SK-N-SH (cell line): ENCODE measurements around the gene MORC1. TPM values are rescaled to one million over a fixed set of nuclear protein-coding genes. Genes with fewer than 3 reads are reported as not detected.

Experiments used
- CTCF ChIA-PET: fragments of 300-600, 350-600 bp; formaldehyde crosslinking; extraction: SDS; loops from one replicate; lab custom pipeline; 2021; lab: Yijun Ruan, JAX
- POLR2A ChIA-PET: fragments of 350-600 bp; sonication (Branson Sonifier 250); formaldehyde crosslinking; extraction: SDS; loops from one replicate; lab custom pipeline; 2020; ENCODE audit warnings: antibody characterized with exemption, inconsistent platforms; lab: Yijun Ruan, JAX
- DNase-seq: peaks from one replicate; pipeline ENCODE4 v3.0.0; 2012
- H2AFZ ChIP-seq: fragments of 200-600 bp; sonication (generic); 2 replicates; pipeline ENCODE4 v1.8.1; 2016; ENCODE audit warnings: antibody characterized with exemption, mild to moderate bottlenecking, low read depth
- H3F3A ChIP-seq: fragments of 200-600 bp; sonication (generic); replicated peaks from 2 replicates; pipeline ENCODE3; 2016; ENCODE audit warnings: antibody characterized with exemption, mild to moderate bottlenecking; ENCODE audit not compliant: insufficient read depth
- H3K27ac ChIP-seq, 2 experiments: fragments of 200-500 bp in 1 of 2; fragments of 200-600 bp in 1 of 2; sonication (Bioruptor generic) in 1 of 2; sonication (generic), shearing (Covaris generic) in 1 of 2; 2 replicates each; pipeline versions ENCODE4 v1.5.1 to v1.6.1; 2014 to 2016; ENCODE audit warnings: low read depth in 2 of 2, inconsistent platforms in 1 of 2, low read length in 1 of 2, mild to moderate bottlenecking in 1 of 2, mixed read lengths in 1 of 2
- H3K27me3 ChIP-seq: fragments of 200-600 bp; sonication (generic), shearing (Covaris generic); 2 replicates; pipeline ENCODE4 v1.6.1; 2016; ENCODE audit warnings: mixed run types; ENCODE audit not compliant: insufficient read depth
- H3K36me3 ChIP-seq, 2 experiments: fragments of 200-500 bp in 1 of 2; fragments of 200-600 bp in 1 of 2; sonication (Bioruptor generic) in 1 of 2; sonication (generic) in 1 of 2; replicated peaks in 1 of 2; 2 replicates each; pipeline versions ENCODE3 to v1.5.1; 2014 to 2016; ENCODE audit warnings: low read length in 1 of 2, mild to moderate bottlenecking in 1 of 2; ENCODE audit not compliant: insufficient read depth in 2 of 2, control insufficient read depth in 1 of 2
- H3K4me1 ChIP-seq, 2 experiments: fragments of 200-500 bp in 1 of 2; fragments of 200-600 bp in 1 of 2; sonication (Bioruptor generic) in 1 of 2; sonication (generic), shearing (Covaris generic) in 1 of 2; 2 replicates each; pipeline versions ENCODE4 v1.5.1 to v1.6.1; 2014 to 2016; ENCODE audit warnings: low read depth in 1 of 2, low read length in 1 of 2, mixed run types in 1 of 2; ENCODE audit not compliant: insufficient read depth in 2 of 2, control insufficient read depth in 1 of 2
- H3K4me2 ChIP-seq: fragments of 200-600 bp; sonication (generic), shearing (Covaris generic); 2 replicates; pipeline ENCODE4 v1.6.1; 2017; ENCODE audit warnings: mixed run types
- H3K4me3 ChIP-seq, 2 experiments: fragments of 200-500 bp in 1 of 2; fragments of 200-600 bp in 1 of 2; sonication (Bioruptor generic) in 1 of 2; sonication (generic), shearing (Covaris generic) in 1 of 2; 2 replicates each; pipeline versions ENCODE4 v1.5.1 to v1.8.1; 2014 to 2016; ENCODE audit warnings: low read depth in 2 of 2, inconsistent platforms in 1 of 2, low read length in 1 of 2, mild to moderate bottlenecking in 1 of 2, mixed read lengths in 1 of 2, moderate library complexity in 1 of 2
- H3K79me2 ChIP-seq: fragments of 200-600 bp; sonication (generic); 2 replicates; pipeline ENCODE4 v1.8.1; 2017; ENCODE audit warnings: mild to moderate bottlenecking; ENCODE audit not compliant: insufficient read depth
- H3K9ac ChIP-seq: fragments of 200-600 bp; sonication (generic); 2 replicates; pipeline ENCODE4 v1.6.1; 2017; ENCODE audit warnings: mixed run types
- H3K9me2 ChIP-seq: fragments of 200-600 bp; sonication (generic); 2 replicates; pipeline ENCODE4 v1.6.1; 2017; ENCODE audit warnings: mixed run types
- H3K9me3 ChIP-seq: fragments of 200-600 bp; sonication (generic); 2 replicates; pipeline ENCODE4 v1.6.1; 2017; ENCODE audit warnings: mixed run types, mild to moderate bottlenecking, moderate library complexity
- H4K20me1 ChIP-seq: fragments of 200-600 bp; sonication (generic); 2 replicates; pipeline ENCODE4 v1.6.1; 2017; ENCODE audit warnings: mild to moderate bottlenecking, mixed run types; ENCODE audit not compliant: insufficient read depth
- CHD2 ChIP-seq: fragments of 150-350 bp; IDR thresholded peaks from 2 replicates; pipeline ENCODE4 v1.6.1; 2018; ENCODE audit warnings: low read length; ENCODE audit not compliant: partially characterized antibody
- EZH2phosphoT487 ChIP-seq: fragments of 200-600 bp; sonication (generic); IDR thresholded peaks from 2 replicates; pipeline ENCODE4 v1.6.1; 2017; ENCODE audit warnings: low read depth, mixed run types, mild to moderate bottlenecking, antibody characterized with exemption, moderate library complexity, borderline replicate concordance
- FOXJ3 ChIP-seq: sonication (generic); formaldehyde crosslinking; IDR thresholded peaks from 2 replicates; pipeline ENCODE4 v1.5.1; 2020; ENCODE audit warnings: mild to moderate bottlenecking, missing genetic modification reagents
- FOXM1 ChIP-seq: IDR thresholded peaks from 2 replicates; pipeline ENCODE4 v1.4.0; 2012; ENCODE audit warnings: low read depth, mild to moderate bottlenecking
- GABPA ChIP-seq: IDR thresholded peaks from 2 replicates; pipeline ENCODE4 v1.4.0; 2012; ENCODE audit warnings: low read depth, mild to moderate bottlenecking
- JUND ChIP-seq: IDR thresholded peaks from 2 replicates; pipeline ENCODE4 v1.4.0; 2012
- MEF2A ChIP-seq: IDR thresholded peaks from 2 replicates; pipeline ENCODE4 v1.4.0; 2012; ENCODE audit warnings: low read depth, borderline replicate concordance
- MXI1 ChIP-seq: IDR thresholded peaks from 2 replicates; pipeline ENCODE4 v1.6.1; 2012; ENCODE audit warnings: mild to moderate bottlenecking, low read depth, low read length, improper control_type of control experiment
- NFIC ChIP-seq: IDR thresholded peaks from 2 replicates; pipeline ENCODE4 v1.4.0; 2012; ENCODE audit warnings: borderline replicate concordance
- POLR2AphosphoS5 ChIP-seq: IDR thresholded peaks from 2 replicates; pipeline ENCODE4 v1.6.1; 2012; ENCODE audit warnings: low read depth, low read length
- RCOR1 ChIP-seq: fragments of 150-350 bp; IDR thresholded peaks from 2 replicates; pipeline ENCODE4 v1.6.1; 2017; ENCODE audit warnings: antibody characterized with exemption, low read length
- RXRA ChIP-seq: IDR thresholded peaks from 2 replicates; pipeline ENCODE4 v1.4.0; 2012; ENCODE audit warnings: low read depth, mild to moderate bottlenecking, borderline replicate concordance
- TAF1 ChIP-seq: IDR thresholded peaks from 2 replicates; pipeline ENCODE4 v1.6.1; 2012; ENCODE audit warnings: low read depth, mild to moderate bottlenecking, low read length, moderate library complexity, borderline replicate concordance
- TCF12 ChIP-seq: IDR thresholded peaks from 2 replicates; pipeline ENCODE4 v1.4.0; 2012
- TEAD4 ChIP-seq: IDR thresholded peaks from 2 replicates; pipeline ENCODE4 v1.4.0; 2012; ENCODE audit warnings: mild to moderate bottlenecking, borderline replicate concordance; ENCODE audit not compliant: insufficient read depth
- WGBS: methylation state at CpG from one replicate; pipeline ENCODE4 v1.1.6; 2017; ENCODE audit warnings: low lambda C conversion rate; 5-methylcytosine and 5-hydroxymethylcytosine counted together
- polyA plus RNA-seq, 3 experiments: library from polyadenylated mRNA; depleted of rRNA; stranded (reverse); fragments of >200 nt; gene quantifications; 2 replicates each; pipeline ENCODE4 v1.2.3, GENCODE V29; 2012
- TF ChIP-seq, protein P1 (sequence below): fragments of 150-350 bp; IDR thresholded peaks from 2 replicates; pipeline ENCODE4 v1.6.1; 2017; ENCODE audit warnings: antibody characterized with exemption, low read length, low read depth, borderline replicate concordance
- TF ChIP-seq, protein P2 (sequence below): fragments of 150-350 bp; IDR thresholded peaks from 2 replicates; pipeline ENCODE4 v1.6.1; 2016; ENCODE audit warnings: mild to moderate bottlenecking, low read depth, low read length
- TF ChIP-seq, protein P3 (sequence below): IDR thresholded peaks from 2 replicates; pipeline ENCODE4 v1.6.1; 2012; ENCODE audit warnings: mild to moderate bottlenecking, low read depth, low read length, moderate library complexity
- TF ChIP-seq, protein P4 (sequence below): IDR thresholded peaks from 2 replicates; pipeline ENCODE4 v1.4.0; 2012; ENCODE audit warnings: low read depth

MORC1 gene
- polyA plus RNA-seq, 1 of the 3 experiments (the other 2 are of a cell fraction): not detected

DNA sequence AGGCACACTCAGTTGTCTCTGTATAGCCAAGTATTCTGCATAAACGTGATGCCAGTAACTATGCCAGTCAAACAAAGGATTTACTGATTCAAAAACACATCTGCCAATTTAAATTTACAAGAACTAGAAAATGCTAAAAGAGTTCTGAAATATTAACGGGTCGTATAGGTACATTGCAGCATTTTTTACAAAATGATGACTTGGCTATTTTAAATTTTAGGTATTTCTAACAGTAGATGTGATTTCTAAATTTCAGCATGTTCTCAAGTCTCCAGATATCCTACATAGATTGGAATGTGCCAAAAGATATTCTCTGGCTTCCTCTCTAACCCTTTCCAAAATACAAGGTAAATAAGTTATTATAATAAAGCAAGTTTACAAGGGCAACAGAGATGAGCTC, 60.3 kb downstream of the MORC1 start:
- Histone ChIP-seq H2AFZ (no peak overlapping the region), H3K9ac (no peak overlapping the region), H3K9me3 (no peaks in the 10 kb centered on the region), H3K79me2 (no peaks in the 10 kb centered on the region), H4K20me1 (no peaks in the 10 kb centered on the region), H3K27me3 (no peaks in the 10 kb centered on the region), H3K4me1 (no peaks in the 10 kb centered on the region), H3K27ac (no peak overlapping the region), H3K4me3 (no peak overlapping the region), H3F3A (no peaks in the 10 kb centered on the region)
- POLR2A ChIA-PET: interaction anchor here (0.6 kb wide), 1 partner anchor 439 kb away, joined by 3 read pairs; no protein-coding TSS in a partner anchor
- no peak for DNase-seq
- CTCF ChIA-PET: interaction anchor here (3.0 kb wide), 1 partner anchor 34 kb away, joined by 12 read pairs; no protein-coding TSS in a partner anchor
- 58% methylated on average over 3 of the region's 3 CpGs for WGBS
- no peak for TF ChIP-seq EZH2phosphoT487
- no peak for TF ChIP-seq TEAD4
- no peak for TF ChIP-seq RXRA
- TF ChIP-seq JUND: no peak
- TF ChIP-seq, protein P1, sequence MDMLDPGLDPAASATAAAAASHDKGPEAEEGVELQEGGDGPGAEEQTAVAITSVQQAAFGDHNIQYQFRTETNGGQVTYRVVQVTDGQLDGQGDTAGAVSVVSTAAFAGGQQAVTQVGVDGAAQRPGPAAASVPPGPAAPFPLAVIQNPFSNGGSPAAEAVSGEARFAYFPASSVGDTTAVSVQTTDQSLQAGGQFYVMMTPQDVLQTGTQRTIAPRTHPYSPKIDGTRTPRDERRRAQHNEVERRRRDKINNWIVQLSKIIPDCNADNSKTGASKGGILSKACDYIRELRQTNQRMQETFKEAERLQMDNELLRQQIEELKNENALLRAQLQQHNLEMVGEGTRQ: no peak
- TF ChIP-seq MXI1: no peak
- TF ChIP-seq, protein P2, sequence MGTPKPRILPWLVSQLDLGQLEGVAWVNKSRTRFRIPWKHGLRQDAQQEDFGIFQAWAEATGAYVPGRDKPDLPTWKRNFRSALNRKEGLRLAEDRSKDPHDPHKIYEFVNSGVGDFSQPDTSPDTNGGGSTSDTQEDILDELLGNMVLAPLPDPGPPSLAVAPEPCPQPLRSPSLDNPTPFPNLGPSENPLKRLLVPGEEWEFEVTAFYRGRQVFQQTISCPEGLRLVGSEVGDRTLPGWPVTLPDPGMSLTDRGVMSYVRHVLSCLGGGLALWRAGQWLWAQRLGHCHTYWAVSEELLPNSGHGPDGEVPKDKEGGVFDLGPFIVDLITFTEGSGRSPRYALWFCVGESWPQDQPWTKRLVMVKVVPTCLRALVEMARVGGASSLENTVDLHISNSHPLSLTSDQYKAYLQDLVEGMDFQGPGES: no peak
- TF ChIP-seq, protein P3, sequence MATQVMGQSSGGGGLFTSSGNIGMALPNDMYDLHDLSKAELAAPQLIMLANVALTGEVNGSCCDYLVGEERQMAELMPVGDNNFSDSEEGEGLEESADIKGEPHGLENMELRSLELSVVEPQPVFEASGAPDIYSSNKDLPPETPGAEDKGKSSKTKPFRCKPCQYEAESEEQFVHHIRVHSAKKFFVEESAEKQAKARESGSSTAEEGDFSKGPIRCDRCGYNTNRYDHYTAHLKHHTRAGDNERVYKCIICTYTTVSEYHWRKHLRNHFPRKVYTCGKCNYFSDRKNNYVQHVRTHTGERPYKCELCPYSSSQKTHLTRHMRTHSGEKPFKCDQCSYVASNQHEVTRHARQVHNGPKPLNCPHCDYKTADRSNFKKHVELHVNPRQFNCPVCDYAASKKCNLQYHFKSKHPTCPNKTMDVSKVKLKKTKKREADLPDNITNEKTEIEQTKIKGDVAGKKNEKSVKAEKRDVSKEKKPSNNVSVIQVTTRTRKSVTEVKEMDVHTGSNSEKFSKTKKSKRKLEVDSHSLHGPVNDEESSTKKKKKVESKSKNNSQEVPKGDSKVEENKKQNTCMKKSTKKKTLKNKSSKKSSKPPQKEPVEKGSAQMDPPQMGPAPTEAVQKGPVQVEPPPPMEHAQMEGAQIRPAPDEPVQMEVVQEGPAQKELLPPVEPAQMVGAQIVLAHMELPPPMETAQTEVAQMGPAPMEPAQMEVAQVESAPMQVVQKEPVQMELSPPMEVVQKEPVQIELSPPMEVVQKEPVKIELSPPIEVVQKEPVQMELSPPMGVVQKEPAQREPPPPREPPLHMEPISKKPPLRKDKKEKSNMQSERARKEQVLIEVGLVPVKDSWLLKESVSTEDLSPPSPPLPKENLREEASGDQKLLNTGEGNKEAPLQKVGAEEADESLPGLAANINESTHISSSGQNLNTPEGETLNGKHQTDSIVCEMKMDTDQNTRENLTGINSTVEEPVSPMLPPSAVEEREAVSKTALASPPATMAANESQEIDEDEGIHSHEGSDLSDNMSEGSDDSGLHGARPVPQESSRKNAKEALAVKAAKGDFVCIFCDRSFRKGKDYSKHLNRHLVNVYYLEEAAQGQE: no peak
- TF ChIP-seq RCOR1: no peak
- TF ChIP-seq FOXJ3 (CRISPR knock-in tag): no peak
- no peak for TF ChIP-seq GABPA
- TF ChIP-seq TCF12: no peak
- TF ChIP-seq POLR2AphosphoS5: no peak
- TF ChIP-seq, protein P4, sequence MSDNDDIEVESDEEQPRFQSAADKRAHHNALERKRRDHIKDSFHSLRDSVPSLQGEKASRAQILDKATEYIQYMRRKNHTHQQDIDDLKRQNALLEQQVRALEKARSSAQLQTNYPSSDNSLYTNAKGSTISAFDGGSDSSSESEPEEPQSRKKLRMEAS: no peak
- no peak for TF ChIP-seq NFIC
- no peak for TF ChIP-seq CHD2
- no peak for TF ChIP-seq FOXM1
- TF ChIP-seq TAF1: no peak
- TF ChIP-seq MEF2A: no peak
- TF ChIP-seq, all 33 proteins: peak for 0
- H3K9me2 ChIP-seq: no peaks in the 10 kb centered on the region
- H3K36me3 ChIP-seq: no peaks in the 10 kb centered on the region
- H3K4me2 ChIP-seq: no peak overlapping the region
